Measurements from ENCODE around the gene AMBN. TPM values are rescaled to one million over a fixed set of nuclear protein-coding genes. Genes with fewer than 3 reads are reported as not detected.

AMBN gene
- total and polyA plus RNA-seq, 9 of the 15 experiments (the other 6 are each of a cell fraction or from before 2014, with no cell fraction given): 0.03 to 0.09 (median 0.07) TPM; not detected in 6

- ChIA-PET POLR2A (no interaction called here), CTCF (ENCODE audit: low intra/inter-chr PET ratio) (interaction anchor here (1.2 kb wide), 1 partner anchor 870 kb away, joined by 5 read pairs; no protein-coding TSS in a partner anchor)
- Histone ChIP-seq H3K36me3 (ENCODE audit: control insufficient read depth, insufficient read depth, low read length) (no peaks in the 10 kb centered on the region), H3K4me3 (no peak overlapping the region), H3K9me3 (replicated peaks; ENCODE audit: control insufficient read depth, insufficient read depth, low read depth, low read length) (no peaks in the 10 kb centered on the region), H3K4me2 (ENCODE audit: insufficient read depth, low read length) (no peak overlapping the region), H3K9ac (ENCODE audit: insufficient read depth in 1 of 2, low read depth in 2 of 2, low read length in 2 of 2) (no peak overlapping the region), H3K4me1 (replicated peaks in 1 of 2; ENCODE audit: control insufficient read depth in 2 of 2, insufficient read depth in 2 of 2, low read length in 2 of 2) (no peaks in the 10 kb centered on the region; a peak in 1 of 5 replicates), H3K9me1 (ENCODE audit: control insufficient read depth, insufficient read depth, low read length) (no peaks in the 10 kb centered on the region), H3K27me3 (ENCODE audit: control insufficient read depth in 2 of 2, insufficient read depth in 2 of 2, low read length in 2 of 2) (no peaks in the 10 kb centered on the region), H4K20me1 (replicated peaks; ENCODE audit: control insufficient read depth, insufficient read depth, low read length) (no peaks in the 10 kb centered on the region), H3K79me2 (ENCODE audit: control insufficient read depth, insufficient read depth, low read length) (no peaks in the 10 kb centered on the region), H2AFZ (ENCODE audit: low read depth, low read length) (no peak overlapping the region), H3K27ac (ENCODE audit: extremely low read depth, low read depth, low read length) (no peak overlapping the region)
- FAIRE-seq (peak; percentile 86), DNase-seq (ENCODE audit: extremely low read depth in 1 of 4, low spot score in 3 of 4) (peak; percentile 44 to 62 (median 52)), ATAC-seq (peak; percentile 84)
- 17% methylated on average over 2 of the region's 2 CpGs for WGBS (ENCODE audit: insufficient coverage, low coverage, missing lambda C conversion rate)
- in situ Hi-C loops (cut with MboI): no loop called here
- intact Hi-C loops (cut with micrococcal nuclease): loop anchor here (2.0 kb wide), 1 partner anchor 871 kb away; no protein-coding TSS in a partner anchor
- BruUV-seq (replicated peaks): no TSS peak
- TF ChIP-seq EZH2 (IDR thresholded peaks at IDR 0.05; ENCODE audit: borderline replicate concordance, low read depth, low read length) (no peak), NR0B1 (IDR thresholded peaks at IDR 0.05; ENCODE audit: partially characterized antibody) (no peak), RNF219 (CRISPR knock-in tag; IDR thresholded peaks at IDR 0.05) (no peak), KDM1A (IDR thresholded peaks at IDR 0.05) (no peak), RAD21 (CRISPR knock-in tag; conservative IDR thresholded peaks at IDR 0.05 in 1 of 2, IDR thresholded peaks at IDR 0.05 in 1 of 2) (peak; percentile 67 to 76), REST (IDR thresholded peaks at IDR 0.05; ENCODE audit: borderline replicate concordance) (peak; percentile 52; the same call in 1 of the 2 replicates), REST (CRISPR knock-in tag; IDR thresholded peaks at IDR 0.05; ENCODE audit: low read depth) (no peak), SMC3 (conservative IDR thresholded peaks at IDR 0.05; ENCODE audit: insufficient read depth, low read depth, low read length) (0 out of 2 replicates have a peak, but pooled peaks have one; percentile 41)
These were observed 32.7 kb upstream of the AMBN start for GRCh38 chr4:70559211-70559830.

All from K562 (cell line).